Activated effector memory CD4-positive, alpha-beta T cell treated with anti-CD3 and anti-CD28 coated beads, Interleukin-2, amount 50 U/mL, for 16 hours (primary cell): ENCODE measurements around the gene APP.
"Not testable (repeated sequence)": the region's sequence is repeated elsewhere in the genome, so short reads cannot be mapped to it uniquely, and the experiment has no call there.

Source experiments
- DNase-seq: peaks from one replicate; pipeline ENCODE4 v3.0.0-alpha.2; 2020

Gene APP

GRCh38 chr21:25929856-25930520 is 240.6 kb downstream of the APP start:
- no peak for DNase-seq

DNA sequence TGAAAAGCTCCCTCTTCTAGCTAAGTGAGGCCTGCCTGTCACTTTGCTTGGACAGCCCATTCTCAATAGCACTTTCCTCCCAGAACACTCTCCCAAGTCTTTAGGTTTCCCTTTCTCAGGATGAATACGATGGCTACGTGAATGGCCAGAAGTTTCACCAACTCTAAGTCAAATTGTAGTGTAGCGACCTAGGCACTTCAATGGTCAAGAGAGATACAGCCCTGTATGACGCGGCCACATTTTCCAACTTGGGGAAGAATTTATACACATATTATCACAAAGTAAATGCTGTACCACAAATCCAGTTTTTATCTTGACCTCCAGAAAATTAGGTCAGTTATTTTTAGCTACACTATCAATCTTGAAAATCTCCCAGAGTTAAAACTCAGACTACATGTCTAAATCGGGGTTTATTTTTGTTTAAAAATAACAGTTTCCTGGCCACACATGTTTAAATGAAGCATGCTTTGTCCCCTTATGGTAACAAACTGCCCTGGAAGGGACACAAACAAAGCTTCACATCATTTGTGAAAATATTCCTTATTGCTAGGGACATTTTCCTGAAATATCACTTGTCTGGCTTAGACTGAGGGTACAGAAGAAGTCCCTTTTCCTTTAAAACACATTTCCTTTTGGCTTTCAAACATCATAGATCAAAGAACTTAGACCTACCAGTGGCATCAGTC is 243.2 kb downstream of the APP start:
- DNase-seq, result no peak

DNA sequence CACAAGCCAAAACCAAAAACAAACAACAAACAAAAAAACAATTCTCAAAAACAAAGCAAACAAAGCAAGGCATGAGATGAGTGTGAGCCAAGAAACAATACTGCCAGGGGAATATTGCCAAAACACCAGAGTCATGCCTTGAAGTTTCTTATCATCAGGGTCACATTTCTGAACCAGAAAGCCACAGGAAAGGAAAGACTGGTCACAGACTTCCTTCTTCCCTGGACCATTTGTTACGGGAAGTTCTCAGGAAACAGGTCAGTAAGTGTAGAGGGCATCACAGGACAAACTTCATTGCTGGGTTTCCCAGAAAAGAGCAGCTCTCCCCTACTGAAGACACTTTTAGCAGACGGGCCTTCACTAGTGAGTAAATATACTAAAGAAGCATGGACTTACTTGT is 244.6 kb downstream of the APP start:
- DNase-seq, result no peak

DNA sequence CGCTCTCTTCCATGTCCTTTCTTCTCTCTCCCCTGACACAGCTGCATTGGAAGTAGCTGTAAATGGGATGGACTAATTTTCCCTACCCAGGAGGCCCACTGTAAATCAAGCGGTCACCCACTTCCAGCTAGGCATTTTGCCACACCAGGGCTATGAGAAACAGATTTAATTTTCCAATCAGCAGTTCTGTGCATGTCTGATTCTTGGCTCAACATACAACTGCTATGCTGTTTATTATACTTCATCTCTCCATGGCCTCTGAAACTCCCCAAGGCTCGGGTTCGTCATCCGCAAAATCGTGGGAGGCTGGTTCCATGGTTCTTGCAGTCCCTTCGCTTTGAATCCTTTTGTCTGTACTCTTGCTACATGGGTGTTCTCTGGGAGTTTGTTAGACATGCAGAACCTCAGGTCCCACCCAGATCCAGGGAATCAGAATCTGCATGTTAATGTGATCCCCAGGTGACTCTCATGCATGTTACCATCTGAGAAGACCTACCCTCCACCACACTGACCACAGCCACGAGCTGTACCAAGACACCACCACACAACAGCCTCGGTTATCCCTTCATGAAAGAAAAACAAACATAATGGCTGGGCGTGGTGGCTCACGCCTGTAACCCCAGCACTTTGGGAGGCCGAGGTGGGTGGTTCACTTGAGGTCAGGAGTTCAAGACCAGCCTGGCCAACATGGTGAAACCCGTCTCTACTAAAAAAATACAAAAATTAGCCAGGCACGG is 245.3 kb downstream of the APP start:
- no peak for DNase-seq

GRCh38 chr21:25918152-25918551 is 252.4 kb downstream of the APP start:
- not testable (repeated sequence) for DNase-seq

DNA sequence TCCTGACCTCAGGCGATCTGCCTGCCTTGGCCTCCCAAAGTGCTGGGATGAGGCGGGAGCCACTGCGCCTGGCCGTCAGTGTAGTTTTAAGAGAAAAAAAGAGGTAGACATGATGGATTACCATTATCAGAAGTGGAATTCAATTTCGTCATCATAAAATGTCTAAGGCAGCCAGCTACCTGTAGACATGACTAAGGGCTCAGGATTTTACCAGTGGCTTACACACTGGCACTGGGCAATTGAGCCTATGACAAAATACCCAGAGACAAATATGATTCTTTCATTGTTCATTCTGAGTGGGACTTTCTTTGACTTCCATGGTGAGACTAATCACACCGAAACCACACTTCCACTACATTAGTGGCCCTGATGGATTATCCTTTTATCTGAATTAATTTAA is 254.3 kb downstream of the APP start:
- no peak for DNase-seq

- no peak for DNase-seq
These were observed 257.1 kb downstream of the APP start for GRCh38 chr21:25913479-25913878.

- no peak for DNase-seq
These were observed 258.2 kb downstream of the APP start for GRCh38 chr21:25912402-25912746.

DNA sequence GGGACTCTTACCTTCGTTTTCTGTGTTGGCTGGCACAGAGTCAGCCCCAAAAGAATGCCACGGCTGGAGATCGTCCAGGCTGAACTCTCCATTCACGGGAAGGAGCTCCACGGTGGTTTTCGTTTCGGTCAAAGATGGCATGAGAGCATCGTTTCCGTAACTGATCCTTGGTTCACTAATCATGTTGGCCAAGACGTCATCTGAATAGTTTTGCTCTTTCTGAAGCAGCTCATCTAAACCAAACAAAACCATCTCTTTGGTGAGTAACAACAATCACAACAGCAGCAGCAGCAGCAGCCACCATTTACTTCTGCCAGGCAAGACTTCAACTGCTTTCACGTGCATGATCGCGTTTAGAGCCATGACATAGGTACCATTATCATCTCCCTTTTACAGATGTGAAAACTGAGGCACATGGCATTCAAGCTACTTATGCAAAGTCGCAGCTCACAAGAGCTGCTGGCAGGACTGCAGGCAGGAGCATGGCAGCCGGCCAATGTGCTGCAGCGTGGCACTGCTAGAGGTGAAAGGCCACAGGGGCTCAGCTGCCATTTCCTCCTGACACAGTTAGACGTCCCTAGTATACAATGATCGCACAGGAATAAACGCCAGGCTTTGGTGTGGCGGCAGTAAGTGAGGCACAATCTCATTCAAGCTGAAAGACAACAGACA is 258.7 kb downstream of the APP start:
- no peak for DNase-seq

GRCh38 chr21:25910809-25911208 is 259.8 kb downstream of the APP start:
- no peak for DNase-seq

DNA sequence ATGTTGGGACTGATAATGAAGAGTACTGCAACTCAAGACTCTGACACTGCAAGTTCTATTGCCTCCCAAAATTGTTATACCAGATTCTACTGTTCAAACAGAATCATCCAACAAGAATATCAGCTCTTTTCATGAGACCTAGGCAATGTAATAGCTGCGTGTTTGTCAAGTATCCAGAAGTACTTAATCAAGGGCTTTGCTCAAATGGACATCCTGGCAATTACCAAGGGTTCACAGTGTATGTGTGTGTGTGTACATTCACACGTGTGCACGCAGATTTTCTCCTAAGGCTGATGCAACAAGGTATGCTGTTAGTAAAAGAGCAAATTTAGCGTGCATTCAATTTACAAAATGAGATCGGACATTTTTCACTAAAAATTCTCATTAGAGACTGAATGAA is 261.2 kb downstream of the APP start:
- DNase-seq, result no peak

DNA sequence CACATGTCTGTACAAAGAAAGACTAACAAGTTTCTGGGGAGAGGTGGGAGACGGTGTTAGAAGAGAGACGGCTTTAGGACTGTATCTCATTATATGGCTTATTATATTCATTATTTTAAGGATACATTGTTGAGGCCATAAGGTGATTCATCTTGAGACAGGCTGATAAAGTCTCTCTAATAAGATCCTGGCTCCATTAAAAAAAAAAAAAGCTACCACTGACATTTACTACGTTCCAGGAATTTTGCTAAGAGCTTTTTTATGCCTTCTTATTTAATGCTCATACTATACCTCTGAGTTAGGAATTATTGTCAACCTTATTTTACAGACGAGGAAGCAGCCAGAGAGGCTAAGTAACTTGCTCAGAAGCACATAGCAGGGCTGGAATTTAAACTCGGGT is 262.1 kb downstream of the APP start:
- DNase-seq, result no peak

GRCh38 chr21:25907573-25908275 is 262.8 kb downstream of the APP start:
- DNase-seq, result no peak

DNA sequence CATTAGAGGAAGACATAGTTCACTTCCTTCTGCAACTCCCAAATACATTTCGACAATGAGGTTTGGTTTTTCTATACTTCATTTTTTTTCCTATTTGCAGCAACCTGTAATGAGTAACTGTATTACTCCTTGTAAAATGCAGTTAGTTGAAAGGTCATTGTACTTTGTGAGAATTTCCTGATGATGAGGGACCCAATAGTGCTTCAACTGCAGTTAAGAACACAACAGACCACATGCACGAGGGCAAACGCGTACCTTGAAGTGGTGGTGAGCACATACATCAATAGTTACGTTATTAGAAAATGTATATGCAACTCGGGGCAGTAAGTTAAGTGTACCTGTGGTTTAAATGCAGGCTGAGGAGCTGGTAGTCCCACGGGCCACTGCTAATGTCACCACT is 264.0 kb downstream of the APP start:
- no peak for DNase-seq

GRCh38 chr21:25905126-25905525 is 265.4 kb downstream of the APP start:
- DNase-seq, result no peak

GRCh38 chr21:25904044-25904695 is 266.4 kb downstream of the APP start:
- DNase-seq, result no peak

- DNase-seq, result no peak
These were observed 267.0 kb downstream of the APP start for GRCh38 chr21:25903607-25904006.

DNA sequence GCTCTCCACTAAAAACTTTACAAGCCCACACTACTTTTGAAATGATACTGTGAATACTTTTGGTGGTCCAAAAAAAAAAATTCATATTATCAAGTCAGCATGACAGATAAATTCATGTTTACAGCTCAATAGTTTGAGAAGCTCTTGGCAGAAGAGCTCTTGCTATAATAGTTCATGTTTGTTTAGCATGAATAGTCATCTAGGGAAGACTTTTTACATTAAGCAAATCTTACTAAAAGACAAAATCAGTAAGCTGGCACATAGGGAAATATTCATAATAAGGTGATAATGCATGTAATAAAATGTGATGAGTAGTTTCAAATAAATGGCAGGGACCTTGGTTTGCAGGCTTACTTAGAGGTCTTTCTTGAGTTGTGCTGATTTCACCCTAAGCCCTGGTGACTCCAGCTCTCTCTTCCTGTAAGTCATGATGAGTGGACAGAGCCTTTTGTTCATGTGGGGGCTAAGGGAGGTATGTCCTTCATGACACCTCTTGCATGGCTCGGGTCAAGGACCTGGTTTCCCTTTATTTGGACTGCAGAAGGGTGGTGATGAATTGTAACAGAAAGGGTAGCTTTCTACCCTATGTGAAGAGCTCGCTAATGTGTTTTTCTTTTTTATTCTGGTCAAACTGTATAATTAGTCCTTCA is 269.1 kb downstream of the APP start:
- DNase-seq, result no peak

- no peak for DNase-seq
These were observed 271.9 kb downstream of the APP start for GRCh38 chr21:25898671-25899070.

DNA sequence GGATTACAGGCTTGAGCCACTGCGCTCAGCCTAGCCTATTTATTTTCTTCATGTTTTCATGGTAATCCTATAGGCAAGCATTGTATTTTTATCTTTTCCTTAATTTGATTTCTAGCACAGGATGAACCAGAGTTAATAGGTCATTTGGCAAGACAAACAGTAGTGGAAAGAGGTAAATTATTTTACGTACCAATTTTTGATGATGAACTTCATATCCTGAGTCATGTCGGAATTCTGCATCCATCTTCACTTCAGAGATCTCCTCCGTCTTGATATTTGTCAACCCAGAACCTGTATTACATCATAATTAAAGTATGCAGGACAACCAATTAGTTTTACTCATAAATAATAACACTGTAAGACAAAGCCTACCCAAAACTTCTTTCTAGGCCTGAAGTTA is 273.2 kb downstream of the APP start:
- DNase-seq, result no peak

- no peak for DNase-seq
These were observed 274.0 kb downstream of the APP start for GRCh38 chr21:25896501-25897056.
